A673 (cell line): ENCODE measurements around the gene PHF21B.

ENCODE experiments used
- EZH2 ChIP-seq: fragments of 200-600 bp; sonication (generic); IDR thresholded peaks from 2 replicates; pipeline ENCODE4 v1.6.1; 2017; ENCODE audit warnings: borderline replicate concordance, low read depth, mild to moderate bottlenecking, mixed read lengths, antibody characterized with exemption, low read length; ENCODE audit not compliant: poor library complexity, severe bottlenecking
- TF ChIP-seq, protein P1 (sequence below): fragments of 300-800, 200-600 bp; sonication (generic); conservative IDR thresholded peaks from 2 replicates; pipeline ENCODE4 v1.5.1; 2017; ENCODE audit warnings: low read depth, mild to moderate bottlenecking, antibody characterized with exemption, low read length, moderate library complexity, mixed read lengths

DNA sequence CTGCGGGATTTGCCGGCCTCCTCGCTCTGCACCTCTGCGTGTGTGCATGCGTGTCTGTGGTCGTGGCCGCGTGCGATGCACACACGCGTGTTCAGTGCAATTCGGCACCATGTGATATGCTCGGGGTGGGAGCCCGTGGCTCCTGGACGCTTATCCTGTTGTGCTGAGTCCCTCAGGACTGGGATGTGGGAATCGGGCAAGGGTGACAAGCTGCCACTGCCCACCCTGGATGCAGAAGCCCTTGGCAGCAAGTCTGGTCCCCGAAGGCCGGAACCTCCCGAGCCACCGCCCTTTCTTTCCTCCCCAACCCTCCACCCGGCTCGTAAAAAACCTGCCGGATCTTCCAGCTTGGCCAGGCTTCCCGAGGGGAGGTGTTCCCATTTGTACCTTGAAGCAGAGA is 128.2 kb downstream of the PHF21B start:
- TF ChIP-seq, protein P1, sequence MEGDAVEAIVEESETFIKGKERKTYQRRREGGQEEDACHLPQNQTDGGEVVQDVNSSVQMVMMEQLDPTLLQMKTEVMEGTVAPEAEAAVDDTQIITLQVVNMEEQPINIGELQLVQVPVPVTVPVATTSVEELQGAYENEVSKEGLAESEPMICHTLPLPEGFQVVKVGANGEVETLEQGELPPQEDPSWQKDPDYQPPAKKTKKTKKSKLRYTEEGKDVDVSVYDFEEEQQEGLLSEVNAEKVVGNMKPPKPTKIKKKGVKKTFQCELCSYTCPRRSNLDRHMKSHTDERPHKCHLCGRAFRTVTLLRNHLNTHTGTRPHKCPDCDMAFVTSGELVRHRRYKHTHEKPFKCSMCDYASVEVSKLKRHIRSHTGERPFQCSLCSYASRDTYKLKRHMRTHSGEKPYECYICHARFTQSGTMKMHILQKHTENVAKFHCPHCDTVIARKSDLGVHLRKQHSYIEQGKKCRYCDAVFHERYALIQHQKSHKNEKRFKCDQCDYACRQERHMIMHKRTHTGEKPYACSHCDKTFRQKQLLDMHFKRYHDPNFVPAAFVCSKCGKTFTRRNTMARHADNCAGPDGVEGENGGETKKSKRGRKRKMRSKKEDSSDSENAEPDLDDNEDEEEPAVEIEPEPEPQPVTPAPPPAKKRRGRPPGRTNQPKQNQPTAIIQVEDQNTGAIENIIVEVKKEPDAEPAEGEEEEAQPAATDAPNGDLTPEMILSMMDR, result no peak
- TF ChIP-seq EZH2, result no peak
